H1 (cell line): ENCODE measurements around the gene LRRC43. TPM values are rescaled to one million over a fixed set of nuclear protein-coding genes. Genes with fewer than 3 reads are reported as not detected.
A peak's percentile ranks its signal among the peaks of the same experiment; 100 is the strongest.

Source experiments
- CTCF ChIP-seq, 3 experiments: IDR thresholded peaks; 1 replicate in 2 of 3; 2 replicates in 1 of 3; pipeline versions ENCODE4 v1.5.1 to v1.6.1; 2011; ENCODE audit warnings: low read length in 3 of 3, mild to moderate bottlenecking in 3 of 3, inconsistent platforms in 2 of 3, low read depth in 1 of 3, moderate library complexity in 1 of 3; ENCODE audit not compliant: insufficient read depth in 1 of 3; ENCODE audit errors: control extremely low read depth in 1 of 3
- RAD21 ChIP-seq, 2 experiments: IDR thresholded peaks in 1 of 2; conservative IDR thresholded peaks in 1 of 2; 2 replicates each; pipeline ENCODE4 v1.6.1; 2011; ENCODE audit warnings: low read depth in 2 of 2, low read length in 2 of 2, improper control_type of control experiment in 1 of 2, inconsistent platforms in 1 of 2, mild to moderate bottlenecking in 1 of 2, moderate library complexity in 1 of 2
- polyA plus RNA-seq, 7 experiments: library from polyadenylated mRNA; depleted of rRNA in 3 of 7; stranded (reverse) in 5 of 7; unstranded in 2 of 7; fragments of >200 nt in 5 of 7; fragments of 200-250 nt in 2 of 7; gene quantifications; 1 replicate in 5 of 7; 2 replicates in 1 of 7; 4 replicates in 1 of 7; pipeline versions ENCODE4 v1.2.1 to v1.2.3, GENCODE V29; 2011 to 2013; ENCODE audit warnings: missing spikeins in 2 of 7, mixed read lengths in 2 of 7
- total RNA-seq: library from RNA; stranded (reverse); fragmentation: NEBNext Ultra II Directional; extraction: Animal tissue kit (Norgen Biotek cat#: 25700); gene quantifications from 2 replicates; pipeline ENCODE4 v1.2.1, GENCODE V29; 2021

Gene LRRC43
- total and polyA plus RNA-seq, 2 of the 8 experiments (the other 6 are each of a cell fraction or from before 2014, with no cell fraction given), result 0.35 to 0.44 TPM

- TF ChIP-seq CTCF (IDR thresholded peaks at IDR 0.05; ENCODE audit: control extremely low read depth in 1 of 3, insufficient read depth in 1 of 3, low read depth in 1 of 3, low read length in 3 of 3) (peak; percentile 17 to 57 (median 46); a peak in 2 of 4 replicates), RAD21 (IDR thresholded peaks at IDR 0.05 in 1 of 2, conservative IDR thresholded peaks at IDR 0.05 in 1 of 2; ENCODE audit: low read depth in 2 of 2, low read length in 2 of 2) (peak in 1 of 2 experiments; percentile 32; a peak in 1 of 4 replicates)
Measured at GRCh38 chr12:122200541-122201175, 17.7 kb downstream of the LRRC43 start (continued).
